MCF 10A (cell line): ENCODE data around the gene PLXDC2. TPM values are rescaled to one million over a fixed set of nuclear protein-coding genes. Genes with fewer than 3 reads are reported as not detected.
"Not testable (repeated sequence)": the region's sequence is repeated elsewhere in the genome, so short reads cannot be mapped to it uniquely, and the experiment has no call there.

Experiments used
- BruUV-seq: library from RNA; stranded (reverse); fragments of 400-500 nt; replicated peaks from 2 replicates; lab custom pipeline; 2021; lab: Mats Ljungman, UMichigan
- CTCF ChIA-PET: fragments of 300-600 bp; sonication (Branson Sonifier 250); formaldehyde crosslinking; extraction: SDS; loops from one replicate; lab custom pipeline; 2021; ENCODE audit warnings: antibody characterized with exemption, inconsistent platforms; lab: Yijun Ruan, JAX
- POLR2A ChIA-PET: fragments of 300-600, 350-650 bp; sonication (Branson Sonifier 250); formaldehyde crosslinking; extraction: SDS; loops from one replicate; lab custom pipeline; 2020; ENCODE audit warnings: antibody characterized with exemption, inconsistent platforms; lab: Yijun Ruan, JAX
- DNase-seq: peaks from one replicate; pipeline ENCODE4 v3.0.0-alpha.2; 2018; ENCODE audit not compliant: unreplicated experiment
- H3K27ac Mint-ChIP-seq: one replicate; pipeline ENCODE4 v1.8.0; 2022; ENCODE audit warnings: mild to moderate bottlenecking, low read depth, mixed read lengths; ENCODE audit not compliant: unreplicated experiment
- H3K27me3 Mint-ChIP-seq: one replicate; pipeline ENCODE4 v1.8.0; 2022; ENCODE audit warnings: mixed read lengths; ENCODE audit not compliant: insufficient read depth, unreplicated experiment
- H3K36me3 Mint-ChIP-seq: one replicate; pipeline ENCODE4 v1.8.0; 2022; ENCODE audit warnings: mild to moderate bottlenecking, moderate library complexity, mixed read lengths; ENCODE audit not compliant: insufficient read depth, unreplicated experiment
- H3K4me1 Mint-ChIP-seq: one replicate; pipeline ENCODE4 v1.8.0; 2022; ENCODE audit warnings: mixed read lengths; ENCODE audit not compliant: insufficient read depth, unreplicated experiment
- H3K4me3 Mint-ChIP-seq: one replicate; pipeline ENCODE4 v1.8.0; 2022; ENCODE audit warnings: mild to moderate bottlenecking, moderate library complexity, mixed read lengths; ENCODE audit not compliant: unreplicated experiment
- H3K9me3 Mint-ChIP-seq: one replicate; pipeline ENCODE4 v1.8.0; 2022; ENCODE audit warnings: mixed read lengths; ENCODE audit not compliant: unreplicated experiment
- intact Hi-C: fragments of 100-400 bp; cut with micrococcal nuclease; formaldehyde crosslinking; loops from 2 replicates; pipeline ENCODE4 v1.14.1; 2022
- total RNA-seq: library from RNA; stranded (reverse); gene quantifications from 2 replicates; pipeline ENCODE4 v1.2.3, GENCODE V29; 2022
- TF ChIP-seq, protein P1 (sequence below): fragments of 200-600 bp; IDR thresholded peaks from one replicate; pipeline ENCODE4 v1.8.0; 2022; ENCODE audit warnings: antibody characterized with exemption, mild to moderate bottlenecking; ENCODE audit not compliant: unreplicated experiment

PLXDC2 gene
- total RNA-seq, 1 experiment from 2014 or later, result 23.3 TPM

- CTCF ChIA-PET, result no interaction called here
- no TSS peak for BruUV-seq
Measured at GRCh38 chr10:20195076-20195475, 378.8 kb downstream of the PLXDC2 start.

GRCh38 chr10:20200758-20201157 is 384.5 kb downstream of the PLXDC2 start:
- intact Hi-C loops, result no loop called here
- Mint-ChIP-seq H3K4me1 (no peaks in the 10 kb centered on the region), H3K9me3 (no peaks in the 10 kb centered on the region), H3K36me3 (no peaks in the 10 kb centered on the region), H3K27me3 (no peaks in the 10 kb centered on the region), H3K27ac (no peak overlapping the region), H3K4me3 (no peak overlapping the region)
- no TSS peak for BruUV-seq
- no peak for DNase-seq
- TF ChIP-seq, protein P1, sequence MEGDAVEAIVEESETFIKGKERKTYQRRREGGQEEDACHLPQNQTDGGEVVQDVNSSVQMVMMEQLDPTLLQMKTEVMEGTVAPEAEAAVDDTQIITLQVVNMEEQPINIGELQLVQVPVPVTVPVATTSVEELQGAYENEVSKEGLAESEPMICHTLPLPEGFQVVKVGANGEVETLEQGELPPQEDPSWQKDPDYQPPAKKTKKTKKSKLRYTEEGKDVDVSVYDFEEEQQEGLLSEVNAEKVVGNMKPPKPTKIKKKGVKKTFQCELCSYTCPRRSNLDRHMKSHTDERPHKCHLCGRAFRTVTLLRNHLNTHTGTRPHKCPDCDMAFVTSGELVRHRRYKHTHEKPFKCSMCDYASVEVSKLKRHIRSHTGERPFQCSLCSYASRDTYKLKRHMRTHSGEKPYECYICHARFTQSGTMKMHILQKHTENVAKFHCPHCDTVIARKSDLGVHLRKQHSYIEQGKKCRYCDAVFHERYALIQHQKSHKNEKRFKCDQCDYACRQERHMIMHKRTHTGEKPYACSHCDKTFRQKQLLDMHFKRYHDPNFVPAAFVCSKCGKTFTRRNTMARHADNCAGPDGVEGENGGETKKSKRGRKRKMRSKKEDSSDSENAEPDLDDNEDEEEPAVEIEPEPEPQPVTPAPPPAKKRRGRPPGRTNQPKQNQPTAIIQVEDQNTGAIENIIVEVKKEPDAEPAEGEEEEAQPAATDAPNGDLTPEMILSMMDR, result no peak
- POLR2A ChIA-PET, result interaction anchor here (1.3 kb wide), 1 partner anchor 383 kb away, joined by 3 read pairs; no protein-coding TSS in a partner anchor
- CTCF ChIA-PET, result interaction anchor here (0.6 kb wide), 1 partner anchor 35 kb away, joined by 3 read pairs; no protein-coding TSS in a partner anchor

More at GRCh38 chr10:20195076-20195475, 378.8 kb downstream of the PLXDC2 start:
- TF ChIP-seq, protein P1, result no peak
- H3K4me1 Mint-ChIP-seq, result no peaks in the 10 kb centered on the region
- no peaks in the 10 kb centered on the region for H3K27me3 Mint-ChIP-seq
- H3K4me3 Mint-ChIP-seq, result no peak overlapping the region
- intact Hi-C loops, result no loop called here
- H3K27ac Mint-ChIP-seq, result no peak overlapping the region
- DNase-seq, result no peak
- H3K9me3 Mint-ChIP-seq, result no peaks in the 10 kb centered on the region
- POLR2A ChIA-PET, result no interaction called here
- no peaks in the 10 kb centered on the region for H3K36me3 Mint-ChIP-seq

GRCh38 chr10:20202337-20202736 is 386.1 kb downstream of the PLXDC2 start:
- intact Hi-C loops, result no loop called here
- Mint-ChIP-seq H3K9me3 (no peaks in the 10 kb centered on the region), H3K27ac (no peak overlapping the region), H3K27me3 (no peaks in the 10 kb centered on the region), H3K4me3 (peak overlapping the region; percentile 23), H3K4me1 (no peaks in the 10 kb centered on the region), H3K36me3 (no peaks in the 10 kb centered on the region)
- ChIA-PET POLR2A (interaction anchor here (0.6 kb wide), 1 partner anchor 305 kb away, joined by 3 read pairs; no protein-coding TSS in a partner anchor), CTCF (interaction anchor here (0.7 kb wide), 1 partner anchor 11 kb away, joined by 4 read pairs; no protein-coding TSS in a partner anchor)
- TF ChIP-seq, protein P1, result no peak
- DNase-seq, result peak; percentile 65
- no TSS peak for BruUV-seq

DNA sequence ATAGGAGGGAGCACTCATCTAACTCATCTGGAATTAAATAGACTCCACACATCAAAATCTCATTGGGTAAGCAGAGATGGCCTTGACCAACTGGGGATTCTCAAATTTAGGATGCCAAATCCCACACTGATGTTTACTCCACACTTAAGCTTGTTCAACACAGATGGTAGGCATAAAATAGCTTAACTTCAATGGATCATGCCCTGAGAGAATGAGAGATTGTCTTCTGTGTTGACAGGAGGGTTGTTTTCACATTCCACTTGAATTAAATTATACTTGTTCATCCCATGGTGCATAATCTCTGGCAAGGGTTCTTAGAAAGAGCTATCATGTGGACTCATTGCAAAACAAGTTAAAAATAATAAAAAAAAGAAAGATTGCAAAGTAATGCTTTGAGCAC is 391.4 kb downstream of the PLXDC2 start:
- no peaks in the 10 kb centered on the region for H3K27me3 Mint-ChIP-seq
- BruUV-seq, result no TSS peak
- H3K9me3 Mint-ChIP-seq, result no peaks in the 10 kb centered on the region
- no peak for DNase-seq
- CTCF ChIA-PET, result interaction anchor here (0.5 to 0.6 kb wide), 2 partner anchors 200 to 820 kb away, joined by 3 read pairs; no protein-coding TSS in a partner anchor
- POLR2A ChIA-PET, result no interaction called here
- intact Hi-C loops, result no loop called here
- no peaks in the 10 kb centered on the region for H3K4me1 Mint-ChIP-seq
- TF ChIP-seq, protein P1, result no peak
- H3K4me3 Mint-ChIP-seq, result no peak overlapping the region
- no peak overlapping the region for H3K27ac Mint-ChIP-seq
- H3K36me3 Mint-ChIP-seq, result peaks cover 13% of the 10 kb centered on the region

- POLR2A ChIA-PET, BruUV-seq, H3K27ac Mint-ChIP-seq: not testable (repeated sequence)
Measured at GRCh38 chr10:20209098-20209497, 392.9 kb downstream of the PLXDC2 start.

More at GRCh38 chr10:20209098-20209497, 392.9 kb downstream of the PLXDC2 start:
- DNase-seq, H3K4me1 Mint-ChIP-seq, intact Hi-C loops, H3K4me3 Mint-ChIP-seq, H3K27me3 Mint-ChIP-seq, H3K9me3 Mint-ChIP-seq, CTCF ChIA-PET: not testable (repeated sequence)
- H3K36me3 Mint-ChIP-seq, result peaks cover 13% of the 10 kb centered on the region
